Measurements from ENCODE around the gene WTAP.
"Not testable (repeated sequence)": the region's sequence is repeated elsewhere in the genome, so short reads cannot be mapped to it uniquely, and the experiment has no call there.

Gene WTAP

GRCh38 chr6:159693894-159694545 lies 33.3 kb upstream of the WTAP start:
- DNase-seq (ENCODE audit: low spot score): no peak

- DNase-seq (ENCODE audit: low spot score): no peak
Measured at GRCh38 chr6:159695984-159696383, 31.3 kb upstream of the WTAP start.

GRCh38 chr6:159700970-159701369 lies 26.3 kb upstream of the WTAP start:
- DNase-seq (ENCODE audit: low spot score): no peak

- peak; percentile 50 for DNase-seq (ENCODE audit: low spot score)
Measured at GRCh38 chr6:159701413-159701999, 25.8 kb upstream of the WTAP start.

- not testable (repeated sequence) for DNase-seq (ENCODE audit: low spot score)
Measured at GRCh38 chr6:159710603-159711002, 16.7 kb upstream of the WTAP start.

- DNase-seq (ENCODE audit: low spot score): not testable (repeated sequence)
Measured at GRCh38 chr6:159712389-159712788, 14.9 kb upstream of the WTAP start.

- no peak for DNase-seq (ENCODE audit: low spot score)
Measured at GRCh38 chr6:159713984-159714383, 13.3 kb upstream of the WTAP start.

GRCh38 chr6:159714404-159714803 lies 12.9 kb upstream of the WTAP start:
- DNase-seq (ENCODE audit: low spot score): no peak

- no peak for DNase-seq (ENCODE audit: low spot score)
Measured at GRCh38 chr6:159715166-159715565, 12.1 kb upstream of the WTAP start.

GRCh38 chr6:159715605-159716004 lies 11.7 kb upstream of the WTAP start:
- DNase-seq (ENCODE audit: low spot score): no peak

GRCh38 chr6:159716247-159717096 lies 10.8 kb upstream of the WTAP start:
- no peak for DNase-seq (ENCODE audit: low spot score)

- no peak for DNase-seq (ENCODE audit: low spot score)
Measured at GRCh38 chr6:159718634-159719033, 8.7 kb upstream of the WTAP start.

GRCh38 chr6:159719287-159719686 lies 8.0 kb upstream of the WTAP start:
- no peak for DNase-seq (ENCODE audit: low spot score)

GRCh38 chr6:159720708-159721107 lies 6.6 kb upstream of the WTAP start:
- no peak for DNase-seq (ENCODE audit: low spot score)

GRCh38 chr6:159721981-159722380 lies 5.3 kb upstream of the WTAP start:
- not testable (repeated sequence) for DNase-seq (ENCODE audit: low spot score)

GRCh38 chr6:159722655-159723054 lies 4.7 kb upstream of the WTAP start:
- DNase-seq (ENCODE audit: low spot score): no peak

- no peak for DNase-seq (ENCODE audit: low spot score)
Measured at GRCh38 chr6:159723259-159723658, 4.0 kb upstream of the WTAP start.

GRCh38 chr6:159724778-159725177 lies 2.5 kb upstream of the WTAP start:
- DNase-seq (ENCODE audit: low spot score): no peak

- not testable (repeated sequence) for DNase-seq (ENCODE audit: low spot score)
Measured at GRCh38 chr6:159725208-159725607, 2.1 kb upstream of the WTAP start.

GRCh38 chr6:159726255-159726917 lies 920 bp upstream of the WTAP start:
- DNase-seq (ENCODE audit: low spot score): no peak

GRCh38 chr6:159727717-159728445 lies 575 bp downstream of the WTAP start:
- no peak for DNase-seq (ENCODE audit: low spot score)

- DNase-seq (ENCODE audit: low spot score): no peak
Measured at GRCh38 chr6:159728531-159728964, 1.2 kb downstream of the WTAP start.

All from COLO829 (cell line).